HL-60 (cell line): ENCODE data around the gene ADCK1.

Experiments
- DNase-seq, 2 experiments: peaks; one replicate each; pipeline ENCODE4 v3.0.0-alpha.2; 2010 to 2020; ENCODE audit warnings: low read depth in 1 of 2, low spot score in 1 of 2
- H3K27ac ChIP-seq: fragments of 250-450 bp; sonication (Bioruptor Pico); replicated peaks from 2 replicates; pipeline ENCODE4 v1.5.1; 2020; ENCODE audit warnings: mild to moderate bottlenecking, moderate library complexity
- H3K27me3 ChIP-seq: fragments of 250-450 bp; sonication (Bioruptor Pico); 2 replicates; pipeline ENCODE4 v1.5.1; 2021; ENCODE audit warnings: mild to moderate bottlenecking, moderate library complexity; ENCODE audit not compliant: insufficient read depth, poor library complexity, severe bottlenecking
- H3K4me3 ChIP-seq: replicated peaks from 2 replicates; pipeline ENCODE4 v1.5.1; 2011; ENCODE audit warnings: mild to moderate bottlenecking, control low read depth, low read length; ENCODE audit not compliant: insufficient read depth
- GABPA ChIP-seq: IDR thresholded peaks from 2 replicates; pipeline ENCODE4 v1.6.1; 2012; ENCODE audit warnings: low read depth
- POLR2AphosphoS5 ChIP-seq: IDR thresholded peaks from 2 replicates; pipeline ENCODE4 v1.6.1; 2012; ENCODE audit warnings: low read depth
- SPI1 ChIP-seq: IDR thresholded peaks from 2 replicates; pipeline ENCODE4 v1.6.1; 2012; ENCODE audit warnings: low read depth, mild to moderate bottlenecking, borderline replicate concordance
- TF ChIP-seq, protein P1 (sequence below): IDR thresholded peaks from 2 replicates; pipeline ENCODE4 v1.6.1; 2012; ENCODE audit warnings: low read depth; ENCODE audit not compliant: insufficient replicate concordance
- TF ChIP-seq, protein P2 (sequence below): IDR thresholded peaks from one replicate; pipeline ENCODE4 v1.5.1; 2011; ENCODE audit warnings: low read length, control low read depth, inconsistent platforms; ENCODE audit not compliant: insufficient read depth

The ADCK1 gene

DNA sequence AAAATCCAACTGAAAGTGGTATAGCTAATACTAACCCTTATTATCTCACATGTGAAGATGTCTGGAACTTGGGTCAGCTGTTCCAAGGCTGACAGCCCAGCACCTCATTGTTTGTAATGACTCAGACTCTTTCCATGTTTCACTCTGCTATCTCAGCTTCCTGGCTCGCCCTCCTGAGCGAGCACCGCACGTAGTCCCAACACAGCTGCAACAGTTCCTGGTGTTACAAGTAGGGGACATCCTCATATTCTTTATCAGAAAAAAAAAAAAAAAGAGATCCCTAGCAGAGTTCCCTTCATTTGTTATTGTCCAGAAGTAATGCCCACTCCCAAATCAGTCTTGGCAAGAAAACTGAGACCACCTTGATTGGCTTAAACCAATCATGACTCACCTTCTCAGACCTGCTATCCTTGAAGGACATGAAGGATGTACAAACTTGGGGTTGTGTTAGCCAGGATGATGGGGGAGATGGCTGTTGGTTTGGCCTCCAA is 92.5 kb downstream of the ADCK1 start:
- Histone ChIP-seq H3K27me3 (no peaks in the 10 kb centered on the region), H3K4me3 (no peak overlapping the region), H3K27ac (no peak overlapping the region)
- no peak for TF ChIP-seq GABPA
- TF ChIP-seq POLR2AphosphoS5, result no peak
- TF ChIP-seq, protein P1, sequence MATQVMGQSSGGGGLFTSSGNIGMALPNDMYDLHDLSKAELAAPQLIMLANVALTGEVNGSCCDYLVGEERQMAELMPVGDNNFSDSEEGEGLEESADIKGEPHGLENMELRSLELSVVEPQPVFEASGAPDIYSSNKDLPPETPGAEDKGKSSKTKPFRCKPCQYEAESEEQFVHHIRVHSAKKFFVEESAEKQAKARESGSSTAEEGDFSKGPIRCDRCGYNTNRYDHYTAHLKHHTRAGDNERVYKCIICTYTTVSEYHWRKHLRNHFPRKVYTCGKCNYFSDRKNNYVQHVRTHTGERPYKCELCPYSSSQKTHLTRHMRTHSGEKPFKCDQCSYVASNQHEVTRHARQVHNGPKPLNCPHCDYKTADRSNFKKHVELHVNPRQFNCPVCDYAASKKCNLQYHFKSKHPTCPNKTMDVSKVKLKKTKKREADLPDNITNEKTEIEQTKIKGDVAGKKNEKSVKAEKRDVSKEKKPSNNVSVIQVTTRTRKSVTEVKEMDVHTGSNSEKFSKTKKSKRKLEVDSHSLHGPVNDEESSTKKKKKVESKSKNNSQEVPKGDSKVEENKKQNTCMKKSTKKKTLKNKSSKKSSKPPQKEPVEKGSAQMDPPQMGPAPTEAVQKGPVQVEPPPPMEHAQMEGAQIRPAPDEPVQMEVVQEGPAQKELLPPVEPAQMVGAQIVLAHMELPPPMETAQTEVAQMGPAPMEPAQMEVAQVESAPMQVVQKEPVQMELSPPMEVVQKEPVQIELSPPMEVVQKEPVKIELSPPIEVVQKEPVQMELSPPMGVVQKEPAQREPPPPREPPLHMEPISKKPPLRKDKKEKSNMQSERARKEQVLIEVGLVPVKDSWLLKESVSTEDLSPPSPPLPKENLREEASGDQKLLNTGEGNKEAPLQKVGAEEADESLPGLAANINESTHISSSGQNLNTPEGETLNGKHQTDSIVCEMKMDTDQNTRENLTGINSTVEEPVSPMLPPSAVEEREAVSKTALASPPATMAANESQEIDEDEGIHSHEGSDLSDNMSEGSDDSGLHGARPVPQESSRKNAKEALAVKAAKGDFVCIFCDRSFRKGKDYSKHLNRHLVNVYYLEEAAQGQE, result no peak
- no peak for TF ChIP-seq SPI1
- TF ChIP-seq, protein P2, sequence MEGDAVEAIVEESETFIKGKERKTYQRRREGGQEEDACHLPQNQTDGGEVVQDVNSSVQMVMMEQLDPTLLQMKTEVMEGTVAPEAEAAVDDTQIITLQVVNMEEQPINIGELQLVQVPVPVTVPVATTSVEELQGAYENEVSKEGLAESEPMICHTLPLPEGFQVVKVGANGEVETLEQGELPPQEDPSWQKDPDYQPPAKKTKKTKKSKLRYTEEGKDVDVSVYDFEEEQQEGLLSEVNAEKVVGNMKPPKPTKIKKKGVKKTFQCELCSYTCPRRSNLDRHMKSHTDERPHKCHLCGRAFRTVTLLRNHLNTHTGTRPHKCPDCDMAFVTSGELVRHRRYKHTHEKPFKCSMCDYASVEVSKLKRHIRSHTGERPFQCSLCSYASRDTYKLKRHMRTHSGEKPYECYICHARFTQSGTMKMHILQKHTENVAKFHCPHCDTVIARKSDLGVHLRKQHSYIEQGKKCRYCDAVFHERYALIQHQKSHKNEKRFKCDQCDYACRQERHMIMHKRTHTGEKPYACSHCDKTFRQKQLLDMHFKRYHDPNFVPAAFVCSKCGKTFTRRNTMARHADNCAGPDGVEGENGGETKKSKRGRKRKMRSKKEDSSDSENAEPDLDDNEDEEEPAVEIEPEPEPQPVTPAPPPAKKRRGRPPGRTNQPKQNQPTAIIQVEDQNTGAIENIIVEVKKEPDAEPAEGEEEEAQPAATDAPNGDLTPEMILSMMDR, result no peak
- no peak for DNase-seq

DNA sequence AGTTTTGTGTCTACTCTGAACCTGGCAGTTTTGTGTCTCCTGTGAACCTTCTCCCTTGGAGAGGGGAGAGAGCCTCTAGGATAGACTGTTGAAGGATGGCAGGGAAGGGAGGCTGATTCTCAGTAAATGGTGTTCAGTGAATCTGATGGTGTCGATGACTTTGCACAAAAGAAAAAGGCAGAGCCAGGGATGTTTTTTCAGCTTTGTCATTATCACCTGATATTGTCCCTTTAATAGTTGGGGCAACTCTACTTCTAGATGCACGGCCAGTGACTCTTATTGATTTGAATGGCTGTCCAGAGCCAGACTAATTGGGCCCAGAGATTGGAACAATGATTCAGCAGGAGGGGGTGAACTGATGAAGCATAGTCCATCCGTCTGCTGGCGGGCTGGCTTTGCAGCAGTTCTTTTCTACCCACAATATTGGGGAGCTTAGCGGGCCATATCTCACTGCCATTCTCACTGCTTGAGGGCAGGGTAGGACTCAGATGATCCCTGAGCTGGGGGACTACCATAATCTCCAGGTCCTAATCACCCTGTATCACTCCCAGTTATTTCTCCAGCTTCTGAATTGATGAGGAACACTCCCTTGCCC is 93.1 kb downstream of the ADCK1 start:
- no peaks in the 10 kb centered on the region for H3K27me3 ChIP-seq
- no peak overlapping the region for H3K4me3 ChIP-seq
- TF ChIP-seq POLR2AphosphoS5 (no peak), SPI1 (no peak), GABPA (no peak)
- TF ChIP-seq, protein P1, result no peak
- TF ChIP-seq, protein P2, result no peak
- H3K27ac ChIP-seq, result no peak overlapping the region
- DNase-seq, result no peak

DNA sequence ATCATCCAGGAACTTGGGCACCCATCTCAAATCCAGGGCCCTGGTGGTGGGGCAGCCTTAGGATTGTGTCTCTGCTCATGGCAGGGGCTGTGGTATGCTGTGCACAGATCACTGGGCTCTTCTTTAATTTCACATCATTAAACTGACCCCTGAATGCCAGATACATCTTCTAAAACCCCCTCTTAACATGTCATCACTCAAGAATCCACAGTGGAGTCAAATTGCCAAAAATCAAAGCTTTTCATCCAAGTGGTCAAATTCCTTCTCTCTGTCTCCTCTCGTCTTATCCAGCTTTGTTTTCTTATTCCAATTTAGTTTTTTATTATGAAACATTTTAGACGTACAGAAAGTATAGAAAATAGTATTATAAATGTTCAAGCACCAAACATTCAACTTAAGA is 97.5 kb downstream of the ADCK1 start:
- Histone ChIP-seq H3K27ac (no peak overlapping the region), H3K4me3 (no peak overlapping the region), H3K27me3 (no peaks in the 10 kb centered on the region)
- TF ChIP-seq GABPA (no peak), SPI1 (no peak), POLR2AphosphoS5 (no peak)
- TF ChIP-seq, protein P1, result no peak
- TF ChIP-seq, protein P2, result no peak
- no peak for DNase-seq
